H9 (cell line): Measurements from ENCODE around the gene ANKRD35. TPM values are rescaled to one million over a fixed set of nuclear protein-coding genes. Genes with fewer than 3 reads are reported as not detected.

Experiments used
- DNase-seq: peaks from one replicate; pipeline ENCODE4 v3.0.0-alpha.2; 2017
- H2AFZ ChIP-seq: one replicate; pipeline ENCODE4 v1.6.1; 2013; ENCODE audit warnings: mild to moderate bottlenecking, low read length, control low read depth, moderate library complexity
- H2AK5ac ChIP-seq: 2 replicates; pipeline ENCODE4 v1.6.1; 2013; ENCODE audit warnings: low read length, control low read depth, mixed read lengths; ENCODE audit not compliant: insufficient read length
- H2BK120ac ChIP-seq: one replicate; pipeline ENCODE4 v1.6.1; 2013; ENCODE audit warnings: low read depth, mild to moderate bottlenecking, low read length, control low read depth, inconsistent platforms; ENCODE audit not compliant: poor library complexity, severe bottlenecking
- H2BK12ac ChIP-seq: 2 replicates; pipeline ENCODE4 v1.6.1; 2013; ENCODE audit warnings: low read length, control low read depth, mixed read lengths, low read depth; ENCODE audit not compliant: insufficient read length
- H2BK15ac ChIP-seq: 2 replicates; pipeline ENCODE4 v1.6.1; 2013; ENCODE audit warnings: low read depth, low read length, control low read depth
- H2BK20ac ChIP-seq: one replicate; pipeline ENCODE4 v1.6.1; 2013; ENCODE audit warnings: low read depth, mild to moderate bottlenecking, low read length, control low read depth, inconsistent platforms; ENCODE audit not compliant: poor library complexity, severe bottlenecking
- H2BK5ac ChIP-seq: 2 replicates; pipeline ENCODE4 v1.6.1; 2013; ENCODE audit warnings: low read length, control low read depth, mixed read lengths; ENCODE audit not compliant: insufficient read length
- H3K14ac ChIP-seq: 2 replicates; pipeline ENCODE4 v1.6.1; 2013; ENCODE audit warnings: low read length, control low read depth; ENCODE audit not compliant: insufficient read depth
- H3K18ac ChIP-seq: 2 replicates; pipeline ENCODE4 v1.6.1; 2013; ENCODE audit warnings: low read depth, mild to moderate bottlenecking, mixed read lengths, low read length, control low read depth; ENCODE audit not compliant: insufficient read length
- H3K23ac ChIP-seq: 2 replicates; pipeline ENCODE4 v1.6.1; 2013; ENCODE audit warnings: low read length, control low read depth, mixed read lengths, low read depth; ENCODE audit not compliant: insufficient read length
- H3K23me2 ChIP-seq: 2 replicates; pipeline ENCODE4 v1.6.1; 2013; ENCODE audit warnings: low read depth, mild to moderate bottlenecking, mixed read lengths, low read length, control low read depth; ENCODE audit not compliant: insufficient read length, poor library complexity, severe bottlenecking
- H3K27ac ChIP-seq: 2 replicates; pipeline ENCODE4 v1.5.1; 2013; ENCODE audit warnings: low read length, control low read depth, mixed read lengths, low read depth; ENCODE audit not compliant: insufficient read length
- H3K27me3 ChIP-seq: 2 replicates; pipeline ENCODE4 v1.6.1; 2013; ENCODE audit warnings: low read length, control low read depth, inconsistent platforms; ENCODE audit not compliant: insufficient read depth
- H3K4ac ChIP-seq: 2 replicates; pipeline ENCODE4 v1.6.1; 2013; ENCODE audit warnings: low read depth, mild to moderate bottlenecking, control low read depth, inconsistent platforms, low read length, moderate library complexity
- H3K4me1 ChIP-seq: 2 replicates; pipeline ENCODE4 v1.6.1; 2013; ENCODE audit warnings: low read length, control low read depth, inconsistent platforms; ENCODE audit not compliant: insufficient read depth
- H3K4me2 ChIP-seq: 2 replicates; pipeline ENCODE4 v1.6.1; 2013; ENCODE audit warnings: low read length, control low read depth, mixed read lengths; ENCODE audit not compliant: insufficient read length, insufficient read depth
- H3K56ac ChIP-seq: 2 replicates; pipeline ENCODE4 v1.6.1; 2013; ENCODE audit warnings: low read depth, mild to moderate bottlenecking, mixed read lengths, low read length, control low read depth; ENCODE audit not compliant: insufficient read length
- H3K79me1 ChIP-seq: 2 replicates; pipeline ENCODE4 v1.6.1; 2013; ENCODE audit warnings: low read depth, mild to moderate bottlenecking, moderate library complexity, low read length, control low read depth, inconsistent platforms; ENCODE audit not compliant: insufficient read depth, poor library complexity, severe bottlenecking
- H3K79me2 ChIP-seq: 2 replicates; pipeline ENCODE4 v1.6.1; 2013; ENCODE audit warnings: low read length, control low read depth, inconsistent platforms; ENCODE audit not compliant: insufficient read depth
- H3K9ac ChIP-seq: 2 replicates; pipeline ENCODE4 v1.6.1; 2013; ENCODE audit warnings: low read length, control low read depth, mixed read lengths; ENCODE audit not compliant: insufficient read length; ENCODE audit errors: extremely low read depth
- H3K9me3 ChIP-seq: one replicate; pipeline ENCODE4 v1.6.1; 2013; ENCODE audit warnings: low read depth, low read length, inconsistent platforms; ENCODE audit not compliant: control insufficient read depth
- H3T11ph ChIP-seq: one replicate; pipeline ENCODE4 v1.6.1; 2013; ENCODE audit warnings: mild to moderate bottlenecking, low read length, control low read depth, inconsistent platforms
- H4K20me1 ChIP-seq: one replicate; pipeline ENCODE4 v1.6.1; 2013; ENCODE audit not compliant: control insufficient read depth, insufficient read length, insufficient read depth
- H4K5ac ChIP-seq: 2 replicates; pipeline ENCODE4 v1.6.1; 2013; ENCODE audit warnings: low read depth, mild to moderate bottlenecking, mixed read lengths, low read length, control low read depth; ENCODE audit not compliant: insufficient read length
- H4K8ac ChIP-seq: replicated peaks from 2 replicates; pipeline ENCODE4 v1.6.1; 2013; ENCODE audit warnings: low read length, control low read depth, mixed read lengths, low read depth; ENCODE audit not compliant: insufficient read length
- H4K91ac ChIP-seq: 2 replicates; pipeline ENCODE4 v1.6.1; 2013; ENCODE audit warnings: low read depth, mild to moderate bottlenecking, moderate library complexity, mixed read lengths, low read length, control low read depth; ENCODE audit not compliant: insufficient read length
- H3K27ac Mint-ChIP-seq, 3 experiments: 2 replicates in 2 of 3; 3 replicates in 1 of 3; pipeline ENCODE4 v1.8.0; 2020 to 2021; ENCODE audit warnings: mixed read lengths in 3 of 3, mild to moderate bottlenecking in 1 of 3, moderate library complexity in 1 of 3
- H3K27me3 Mint-ChIP-seq: 2 replicates; pipeline ENCODE4 v1.8.0; 2021; ENCODE audit warnings: low read depth, mild to moderate bottlenecking, moderate library complexity, mixed read lengths
- H3K36me3 Mint-ChIP-seq, 3 experiments: 2 replicates in 2 of 3; 3 replicates in 1 of 3; pipeline ENCODE4 v1.8.0; 2020 to 2021; ENCODE audit warnings: low read depth in 3 of 3, mixed read lengths in 3 of 3; ENCODE audit not compliant: insufficient read depth in 1 of 3
- H3K4me1 Mint-ChIP-seq, 2 experiments: 2 replicates each; pipeline ENCODE4 v1.8.0; 2020; ENCODE audit warnings: mixed read lengths in 2 of 2
- H3K4me3 Mint-ChIP-seq, 2 experiments: 2 replicates in 1 of 2; 3 replicates in 1 of 2; pipeline ENCODE4 v1.8.0; 2020 to 2021; ENCODE audit warnings: mild to moderate bottlenecking in 2 of 2, mixed read lengths in 2 of 2, moderate library complexity in 1 of 2
- H3K9me3 Mint-ChIP-seq, 2 experiments: 2 replicates in 1 of 2; 3 replicates in 1 of 2; pipeline ENCODE4 v1.8.0; 2020; ENCODE audit warnings: mild to moderate bottlenecking in 2 of 2, mixed read lengths in 2 of 2, moderate library complexity in 1 of 2
- WGBS: extraction: QIAGEN DNeasy Blood & Tissue Kit; methylation state at CpG from one replicate; pipeline ENCODE4 v1.1.7; 2013; ENCODE audit warnings: missing lambda C conversion rate, low lambda C conversion rate, mixed read lengths; ENCODE audit not compliant: insufficient read length; ENCODE audit errors: extremely low coverage; 5-methylcytosine and 5-hydroxymethylcytosine counted together
- total RNA-seq: library from RNA; stranded (reverse); gene quantifications from 2 replicates; pipeline ENCODE4 v1.2.1, GENCODE V29; 2021
- TF ChIP-seq, protein P1 (sequence below): fragments of 200-600 bp; sonication (generic); conservative IDR thresholded peaks from 3 replicates; pipeline ENCODE4 v1.8.0; 2021; ENCODE audit warnings: antibody characterized with exemption, mild to moderate bottlenecking

ANKRD35 gene
- total RNA-seq, 1 experiment from 2014 or later: 0.28 TPM

- TF ChIP-seq, protein P1, sequence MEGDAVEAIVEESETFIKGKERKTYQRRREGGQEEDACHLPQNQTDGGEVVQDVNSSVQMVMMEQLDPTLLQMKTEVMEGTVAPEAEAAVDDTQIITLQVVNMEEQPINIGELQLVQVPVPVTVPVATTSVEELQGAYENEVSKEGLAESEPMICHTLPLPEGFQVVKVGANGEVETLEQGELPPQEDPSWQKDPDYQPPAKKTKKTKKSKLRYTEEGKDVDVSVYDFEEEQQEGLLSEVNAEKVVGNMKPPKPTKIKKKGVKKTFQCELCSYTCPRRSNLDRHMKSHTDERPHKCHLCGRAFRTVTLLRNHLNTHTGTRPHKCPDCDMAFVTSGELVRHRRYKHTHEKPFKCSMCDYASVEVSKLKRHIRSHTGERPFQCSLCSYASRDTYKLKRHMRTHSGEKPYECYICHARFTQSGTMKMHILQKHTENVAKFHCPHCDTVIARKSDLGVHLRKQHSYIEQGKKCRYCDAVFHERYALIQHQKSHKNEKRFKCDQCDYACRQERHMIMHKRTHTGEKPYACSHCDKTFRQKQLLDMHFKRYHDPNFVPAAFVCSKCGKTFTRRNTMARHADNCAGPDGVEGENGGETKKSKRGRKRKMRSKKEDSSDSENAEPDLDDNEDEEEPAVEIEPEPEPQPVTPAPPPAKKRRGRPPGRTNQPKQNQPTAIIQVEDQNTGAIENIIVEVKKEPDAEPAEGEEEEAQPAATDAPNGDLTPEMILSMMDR: no peak
- Histone ChIP-seq H3K56ac (no peak overlapping the region), H3T11ph (no peak overlapping the region), H3K9me3 (no peaks in the 10 kb centered on the region), H3K14ac (no peak overlapping the region), H3K27me3 (peaks cover 8% of the 10 kb centered on the region; the same call in 1 of the 2 replicates), H3K4me1 (no peaks in the 10 kb centered on the region), H3K23ac (no peak overlapping the region), H2AK5ac (no peak overlapping the region), H2BK5ac (no peak overlapping the region), H4K91ac (no peak overlapping the region), H3K27ac (no peak overlapping the region), H2BK120ac (no peak overlapping the region), H3K23me2 (peaks cover 7% of the 10 kb centered on the region), H2AFZ (no peak overlapping the region), H2BK15ac (no peak overlapping the region), H4K8ac (no peak overlapping the region), H3K18ac (no peak overlapping the region), H3K9ac (no peak overlapping the region), H4K5ac (no peak overlapping the region), H2BK12ac (no peak overlapping the region), H4K20me1 (no peaks in the 10 kb centered on the region), H2BK20ac (no peak overlapping the region), H3K79me2 (no peaks in the 10 kb centered on the region), H3K4ac (no peak overlapping the region), H3K4me2 (peak overlapping the region; percentile 15), H3K79me1 (no peaks in the 10 kb centered on the region)
- no CpG with 5 or more reads among the region's 11 CpGs for WGBS
- Mint-ChIP-seq H3K27ac (no peak overlapping the region), H3K4me3 (peak overlapping the region; percentile 78 to 82), H3K9me3 (no peaks in the 10 kb centered on the region), H3K4me1 (peaks cover 23 to 27% of the 10 kb centered on the region in 2 experiments), H3K27me3 (peaks cover 33% of the 10 kb centered on the region), H3K36me3 (no peaks in the 10 kb centered on the region)
- DNase-seq: no peak
These were observed 724 bp upstream of the ANKRD35 start for GRCh38 chr1:145886390-145886789.
